CD4-positive, alpha-beta T cell treated with Interleukin-17A for 1 hour (primary cell): Measurements from ENCODE around the gene LCE1E.

Experiments used
- DNase-seq: peaks from one replicate; pipeline ENCODE4 v3.0.0-alpha.2; 2020

LCE1E gene

GRCh38 chr1:152783095-152783494 lies 3.0 kb upstream of the LCE1E start:
- no peak for DNase-seq

DNA sequence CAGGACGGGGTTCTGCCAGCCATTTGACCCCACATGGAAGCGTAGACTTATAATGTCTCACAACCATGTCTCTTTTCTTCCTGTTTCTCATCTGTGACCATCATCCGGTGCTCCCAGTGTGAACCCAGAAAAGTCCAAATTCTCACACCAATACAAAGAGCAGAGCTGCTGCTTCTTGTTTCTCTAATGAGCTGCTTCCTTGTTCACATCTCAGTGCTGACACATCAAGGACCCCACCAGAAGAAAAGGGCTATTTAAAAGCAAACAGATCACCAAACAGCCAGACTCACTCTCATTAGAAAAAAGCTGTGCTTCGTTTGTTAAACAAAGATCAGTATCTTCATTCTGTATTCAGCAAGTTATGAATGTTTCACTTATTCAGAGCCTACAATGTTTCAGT lies 9.6 kb downstream of the LCE1E start:
- DNase-seq: no peak

- no peak for DNase-seq
Observed at GRCh38 chr1:152796421-152796820, 10.4 kb downstream of the LCE1E start, which contains the start of gene LCE1D. LCE1D (plus strand) TSS chr1:152796721; CDS start chr1:152797795, 1,074 bp downstream.

GRCh38 chr1:152801333-152801732 lies 15.3 kb downstream of the LCE1E start:
- no peak for DNase-seq

- DNase-seq: no peak
Observed at GRCh38 chr1:152806576-152806975, 20.5 kb downstream of the LCE1E start, which contains the start of gene LCE1C. LCE1C (minus strand) TSS chr1:152806651; CDS start chr1:152805478, 1,173 bp downstream.

DNA sequence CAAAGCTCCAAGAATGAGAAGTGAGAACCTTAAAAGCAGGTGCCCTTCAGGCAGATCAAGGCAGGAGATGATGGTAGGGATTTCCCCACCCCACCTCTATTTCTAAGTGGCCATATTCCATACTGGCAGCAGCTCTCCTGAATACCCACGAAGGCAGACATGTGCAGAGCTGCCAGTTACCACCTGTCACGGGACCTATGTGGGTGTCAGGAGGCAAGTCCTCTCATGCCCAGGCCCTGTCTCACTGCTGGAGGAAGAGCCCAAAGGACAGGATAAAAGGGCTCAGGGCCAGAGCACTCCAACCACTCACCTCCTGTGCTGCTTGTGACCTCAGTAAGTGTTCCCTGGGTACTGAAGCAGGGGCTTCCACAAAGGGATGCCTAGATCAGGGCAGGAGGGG lies 25.0 kb downstream of the LCE1E start:
- DNase-seq: no peak

- DNase-seq: no peak
Observed at GRCh38 chr1:152811671-152812070, 25.6 kb downstream of the LCE1E start, which contains the start of gene LCE1B. LCE1B (plus strand) TSS chr1:152811971; CDS start chr1:152812447, 476 bp downstream.

- DNase-seq: no peak
Observed at GRCh38 chr1:152817309-152817708, 31.3 kb downstream of the LCE1E start.

DNA sequence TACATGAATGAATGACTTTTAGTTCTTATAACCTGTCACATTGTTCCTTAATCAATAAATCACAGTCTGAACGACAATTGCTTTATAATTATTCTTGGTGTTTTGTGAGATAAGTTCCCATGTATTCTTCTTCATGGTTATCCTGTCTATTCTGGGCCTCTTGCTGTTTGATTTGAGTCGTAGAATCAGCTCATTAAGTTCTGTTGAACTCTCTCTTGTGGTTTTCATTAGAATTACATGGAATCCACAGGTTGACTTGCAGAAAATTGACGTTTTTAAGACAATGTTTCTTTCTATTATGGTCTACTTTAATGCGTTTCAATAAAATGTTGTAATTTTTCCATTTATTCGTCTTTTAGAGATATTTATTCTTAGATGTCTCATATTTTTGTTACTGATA lies 37.2 kb downstream of the LCE1E start:
- DNase-seq: no peak

DNA sequence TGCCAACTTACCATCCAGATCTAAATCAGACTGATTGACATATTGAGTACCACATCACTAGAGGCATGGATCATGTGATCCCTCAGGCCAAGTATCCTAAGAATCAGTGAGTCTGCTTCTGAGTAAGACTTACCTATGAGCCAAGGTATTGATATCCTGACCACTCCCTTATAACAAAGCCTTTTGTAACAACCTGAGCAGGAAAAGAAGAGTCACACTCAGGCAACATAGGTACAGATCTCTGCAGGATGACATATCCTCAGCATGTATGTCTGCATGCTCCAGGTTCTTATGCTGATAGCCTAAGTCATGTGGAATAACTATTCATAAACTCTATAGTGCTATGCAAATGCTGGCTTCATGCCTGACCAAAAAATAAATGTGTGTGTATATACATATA lies 38.9 kb downstream of the LCE1E start:
- DNase-seq: no peak

DNA sequence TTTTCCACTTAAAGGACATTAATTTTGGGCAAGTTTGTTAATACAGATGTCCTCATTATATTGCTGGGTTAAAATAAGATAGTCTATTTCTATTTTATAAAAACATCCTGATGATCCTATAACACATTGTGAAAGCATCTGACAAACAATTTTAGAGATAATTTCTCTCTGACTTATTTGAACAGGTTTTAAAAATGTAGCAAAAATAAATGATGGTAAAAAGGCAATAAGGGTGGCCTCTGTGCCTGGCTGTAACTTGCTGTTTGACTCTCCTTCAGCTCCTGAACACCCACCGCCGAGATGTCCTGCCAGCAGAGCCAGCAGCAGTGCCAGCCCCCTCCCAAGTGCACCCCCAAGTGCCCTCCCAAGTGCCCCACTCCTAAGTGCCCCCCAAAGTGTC lies 41.1 kb downstream of the LCE1E start, which contains the start of gene LCE1A:
Gene LCE1A (plus strand): TSS at position 301 of the 400 bp plus-strand sequence. CDS start 0 bp downstream, at position 301.
- DNase-seq: no peak

GRCh38 chr1:152836870-152837269 lies 50.8 kb downstream of the LCE1E start:
- no peak for DNase-seq
